ENCODE results near the gene BCL7A. TPM values are rescaled to one million over a fixed set of nuclear protein-coding genes. Genes with fewer than 3 reads are reported as not detected.
A peak's percentile ranks its signal among the peaks of the same experiment; 100 is the strongest.

The BCL7A gene
- total RNA-seq, 1 experiment from 2014 or later = 18.2 TPM

DNA sequence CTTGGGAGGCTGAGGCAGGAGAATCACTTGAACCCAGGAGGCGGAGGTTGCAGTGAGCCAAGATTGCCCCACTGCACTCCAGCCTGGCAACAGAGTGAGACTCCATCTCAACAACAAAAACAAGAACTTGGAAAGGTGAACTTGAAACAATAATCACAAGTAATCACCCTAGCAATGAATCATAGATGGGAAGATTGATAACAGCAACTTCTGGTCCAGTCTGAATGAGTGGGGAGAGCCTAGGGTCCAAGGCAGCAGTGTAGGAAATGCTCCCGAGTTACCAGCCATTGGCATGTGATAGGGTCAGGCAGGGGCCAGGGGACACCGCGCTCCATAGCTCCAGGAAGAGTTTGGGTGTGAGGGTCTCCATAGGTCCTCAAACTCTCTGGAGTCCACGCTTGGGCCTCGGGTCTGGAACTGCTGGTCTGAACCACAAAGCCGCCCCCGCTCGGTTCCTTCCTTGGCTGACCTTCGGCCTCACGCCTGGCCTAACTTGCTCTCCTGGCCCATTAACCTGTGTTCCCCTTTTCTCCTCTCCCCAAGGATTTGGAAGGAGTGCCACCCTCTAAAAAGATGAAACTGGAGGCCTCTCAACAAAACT lies 37.0 kb downstream of the BCL7A start:
- H2BK20ac ChIP-seq (ENCODE audit: low read depth, low read length, poor library complexity, severe bottlenecking) = no peak overlapping the region
- no peak overlapping the region for H3K18ac ChIP-seq (ENCODE audit: insufficient read length, low read depth, low read length)
- Mint-ChIP-seq H3K9me3 (no peaks in the 10 kb centered on the region; a peak in 1 of 5 replicates), H3K27ac (peak overlapping the region; percentile 9 to 44 (median 12); a peak in 4 of 7 replicates), H3K36me3 (ENCODE audit: insufficient read depth in 1 of 3, low read depth in 3 of 3) (peaks cover 16 to 71% (median 65%) of the 10 kb centered on the region in 3 experiments; a peak in 6 of 7 replicates), H3K27me3 (ENCODE audit: low read depth) (no peaks in the 10 kb centered on the region; the same call in 1 of the 2 replicates), H3K4me1 (peaks cover 10 to 14% of the 10 kb centered on the region in 2 experiments), H3K4me3 (no peak overlapping the region)
- H3K4me2 ChIP-seq (ENCODE audit: insufficient read depth, insufficient read length, low read length) = no peak overlapping the region
- H3K9me3 ChIP-seq (ENCODE audit: control insufficient read depth, low read depth, low read length) = no peaks in the 10 kb centered on the region
- no peak overlapping the region for H3K14ac ChIP-seq (ENCODE audit: insufficient read depth, low read length)
- H3T11ph ChIP-seq (ENCODE audit: low read length) = no peak overlapping the region
- no peak for DNase-seq
- no CpG with 5 or more reads among the region's 11 CpGs for WGBS (ENCODE audit: extremely low coverage, insufficient read length, low lambda C conversion rate)
- no peak overlapping the region for H2BK120ac ChIP-seq (ENCODE audit: low read depth, low read length, poor library complexity, severe bottlenecking)
- H2BK5ac ChIP-seq (ENCODE audit: insufficient read length, low read length) = no peak overlapping the region
- no peaks in the 10 kb centered on the region for H3K79me2 ChIP-seq (ENCODE audit: insufficient read depth, low read length)
- no peak overlapping the region for H2AK5ac ChIP-seq (ENCODE audit: insufficient read length, low read length)
- H3K56ac ChIP-seq (ENCODE audit: insufficient read length, low read depth, low read length) = no peak overlapping the region
- no peak overlapping the region for H2BK15ac ChIP-seq (ENCODE audit: low read depth, low read length)
- no peak overlapping the region for H2BK12ac ChIP-seq (ENCODE audit: insufficient read length, low read depth, low read length)
- H3K23me2 ChIP-seq (ENCODE audit: insufficient read length, low read depth, low read length, poor library complexity, severe bottlenecking) = no peaks in the 10 kb centered on the region
- no peak overlapping the region for H2AFZ ChIP-seq (ENCODE audit: low read length)
- H3K79me1 ChIP-seq (ENCODE audit: insufficient read depth, low read depth, low read length, poor library complexity, severe bottlenecking) = no peaks in the 10 kb centered on the region
- H4K20me1 ChIP-seq (ENCODE audit: control insufficient read depth, insufficient read depth, insufficient read length) = no peaks in the 10 kb centered on the region
- TF ChIP-seq, protein P1, sequence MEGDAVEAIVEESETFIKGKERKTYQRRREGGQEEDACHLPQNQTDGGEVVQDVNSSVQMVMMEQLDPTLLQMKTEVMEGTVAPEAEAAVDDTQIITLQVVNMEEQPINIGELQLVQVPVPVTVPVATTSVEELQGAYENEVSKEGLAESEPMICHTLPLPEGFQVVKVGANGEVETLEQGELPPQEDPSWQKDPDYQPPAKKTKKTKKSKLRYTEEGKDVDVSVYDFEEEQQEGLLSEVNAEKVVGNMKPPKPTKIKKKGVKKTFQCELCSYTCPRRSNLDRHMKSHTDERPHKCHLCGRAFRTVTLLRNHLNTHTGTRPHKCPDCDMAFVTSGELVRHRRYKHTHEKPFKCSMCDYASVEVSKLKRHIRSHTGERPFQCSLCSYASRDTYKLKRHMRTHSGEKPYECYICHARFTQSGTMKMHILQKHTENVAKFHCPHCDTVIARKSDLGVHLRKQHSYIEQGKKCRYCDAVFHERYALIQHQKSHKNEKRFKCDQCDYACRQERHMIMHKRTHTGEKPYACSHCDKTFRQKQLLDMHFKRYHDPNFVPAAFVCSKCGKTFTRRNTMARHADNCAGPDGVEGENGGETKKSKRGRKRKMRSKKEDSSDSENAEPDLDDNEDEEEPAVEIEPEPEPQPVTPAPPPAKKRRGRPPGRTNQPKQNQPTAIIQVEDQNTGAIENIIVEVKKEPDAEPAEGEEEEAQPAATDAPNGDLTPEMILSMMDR (conservative IDR thresholded peaks at IDR 0.05) = no peak
- H3K9ac ChIP-seq (ENCODE audit: extremely low read depth, insufficient read length, low read length) = no peak overlapping the region
- H3K27ac ChIP-seq (ENCODE audit: insufficient read length, low read depth, low read length) = no peak overlapping the region
- H3K4me1 ChIP-seq (ENCODE audit: insufficient read depth, low read length) = no peaks in the 10 kb centered on the region; the same call in 1 of the 2 replicates
- H4K91ac ChIP-seq (ENCODE audit: insufficient read length, low read depth, low read length) = no peak overlapping the region
- no peak overlapping the region for H3K4ac ChIP-seq (ENCODE audit: low read depth, low read length)
- no peaks in the 10 kb centered on the region for H3K27me3 ChIP-seq (ENCODE audit: insufficient read depth, low read length)
- no peak overlapping the region for H4K5ac ChIP-seq (ENCODE audit: insufficient read length, low read depth, low read length)
- no peak overlapping the region for H4K8ac ChIP-seq (replicated peaks; ENCODE audit: insufficient read length, low read depth, low read length)
- H3K23ac ChIP-seq (ENCODE audit: insufficient read length, low read depth, low read length) = no peak overlapping the region

Measured in H9 (cell line).